Activated naive CD4-positive, alpha-beta T cell treated with anti-CD3 and anti-CD28 coated beads, Interleukin-2, amount 10 ng/mL, durations not matched to agents 5 hours and 36 hours (primary cell): ENCODE results near the gene GNG12. TPM values are rescaled to one million over a fixed set of nuclear protein-coding genes. Genes with fewer than 3 reads are reported as not detected.

Experiments
- total RNA-seq, 2 experiments: library from RNA; stranded (reverse); gene quantifications; one replicate each; pipeline ENCODE4 v1.2.3, GENCODE V29; 2021

The GNG12 gene
- not detected for total RNA-seq

DNA sequence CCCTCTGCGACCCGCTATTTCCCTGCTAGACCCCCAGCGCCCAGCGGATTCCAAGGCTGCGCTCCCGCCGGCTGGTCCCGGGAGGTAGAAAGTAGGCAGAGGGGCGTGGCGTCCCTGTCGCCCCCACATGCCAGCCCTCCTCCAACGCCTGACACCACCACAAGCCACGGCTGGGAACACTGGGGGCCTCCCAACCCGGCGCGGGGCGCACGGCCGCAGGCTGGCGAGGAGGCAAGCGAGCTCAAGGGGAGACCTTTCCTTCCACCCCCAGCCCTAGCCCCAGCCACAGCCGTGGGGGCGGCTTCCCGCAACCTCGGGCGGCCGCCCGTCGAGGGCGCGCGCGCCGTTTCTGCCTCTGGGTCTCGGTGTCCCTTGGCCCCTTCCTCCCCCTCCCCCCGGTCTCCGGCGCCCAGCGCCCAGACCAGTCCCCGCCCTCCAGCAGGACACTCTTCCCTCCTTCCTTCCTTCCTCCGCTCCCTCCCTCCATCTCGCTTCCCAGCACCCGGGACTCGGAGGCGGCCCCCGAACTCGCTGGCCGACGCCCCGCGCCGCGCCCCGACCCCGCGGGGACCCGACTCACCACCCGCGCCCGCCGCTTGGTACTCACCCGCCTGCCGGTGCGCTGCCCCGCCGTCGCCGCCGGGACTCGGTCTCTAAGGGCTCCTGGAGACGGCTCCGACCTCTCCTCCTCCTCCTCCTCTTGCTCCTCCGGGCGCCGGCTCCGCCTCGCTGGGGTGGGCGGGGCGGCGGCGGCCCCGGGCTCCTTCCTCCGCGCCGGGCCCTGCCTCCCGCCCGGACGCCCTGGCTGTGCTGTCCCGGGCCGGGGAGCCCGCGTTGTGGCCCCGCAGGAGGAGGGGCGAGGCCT, at the start of gene GNG12:
Gene GNG12, minus strand, starts transcription at position 731 of the 865 bp plus-strand sequence. CDS start 125,781 bp downstream, outside the sequence.

DNA sequence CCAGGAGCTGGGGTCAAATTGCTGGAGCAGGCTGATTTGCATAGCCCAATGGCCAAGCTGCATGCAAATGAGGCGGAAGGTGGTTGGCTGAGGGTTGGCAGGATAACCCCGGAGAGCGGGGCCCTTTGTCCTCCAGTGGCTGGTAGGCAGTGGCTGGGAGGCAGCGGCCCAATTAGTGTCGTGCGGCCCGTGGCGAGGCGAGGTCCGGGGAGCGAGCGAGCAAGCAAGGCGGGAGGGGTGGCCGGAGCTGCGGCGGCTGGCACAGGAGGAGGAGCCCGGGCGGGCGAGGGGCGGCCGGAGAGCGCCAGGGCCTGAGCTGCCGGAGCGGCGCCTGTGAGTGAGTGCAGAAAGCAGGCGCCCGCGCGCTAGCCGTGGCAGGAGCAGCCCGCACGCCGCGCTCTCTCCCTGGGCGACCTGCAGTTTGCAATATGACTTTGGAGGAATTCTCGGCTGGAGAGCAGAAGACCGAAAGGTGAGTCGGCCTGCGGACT, 148.2 kb downstream of the GNG12 start, which contains the start of gene GADD45A:
Gene GADD45A, plus strand, starts transcription at position 135 of the 491 bp plus-strand sequence. Its CDS starts 294 bp downstream, at position 429.

Other genes with a start within 250 kb of the GNG12 start
- gene GADD45A, start 148.3 kb downstream of the GNG12 start, total RNA-seq, result 10 to 100 TPM; 12.7 to 15.2 TPM
- gene DIRAS3, start 217.2 kb upstream of the GNG12 start, total RNA-seq, result not detected